GM10266 (cell line): ENCODE data around the gene GGA2.
"Not testable (repeated sequence)": the region's sequence is repeated elsewhere in the genome, so short reads cannot be mapped to it uniquely, and the experiment has no call there.

ENCODE experiments used
- DNase-seq: peaks from one replicate; pipeline ENCODE4 v3.0.0; 2012; ENCODE audit errors: extremely low spot score
- TF ChIP-seq, protein P1 (sequence below): IDR thresholded peaks from 2 replicates; pipeline ENCODE4 v1.5.1; 2012; ENCODE audit warnings: mild to moderate bottlenecking, low read depth; ENCODE audit not compliant: control insufficient read depth, insufficient read depth; ENCODE audit errors: missing control alignments

GGA2 gene

GRCh38 chr16:23544436-23544835 is 34.1 kb upstream of the GGA2 start:
- TF ChIP-seq, protein P1, sequence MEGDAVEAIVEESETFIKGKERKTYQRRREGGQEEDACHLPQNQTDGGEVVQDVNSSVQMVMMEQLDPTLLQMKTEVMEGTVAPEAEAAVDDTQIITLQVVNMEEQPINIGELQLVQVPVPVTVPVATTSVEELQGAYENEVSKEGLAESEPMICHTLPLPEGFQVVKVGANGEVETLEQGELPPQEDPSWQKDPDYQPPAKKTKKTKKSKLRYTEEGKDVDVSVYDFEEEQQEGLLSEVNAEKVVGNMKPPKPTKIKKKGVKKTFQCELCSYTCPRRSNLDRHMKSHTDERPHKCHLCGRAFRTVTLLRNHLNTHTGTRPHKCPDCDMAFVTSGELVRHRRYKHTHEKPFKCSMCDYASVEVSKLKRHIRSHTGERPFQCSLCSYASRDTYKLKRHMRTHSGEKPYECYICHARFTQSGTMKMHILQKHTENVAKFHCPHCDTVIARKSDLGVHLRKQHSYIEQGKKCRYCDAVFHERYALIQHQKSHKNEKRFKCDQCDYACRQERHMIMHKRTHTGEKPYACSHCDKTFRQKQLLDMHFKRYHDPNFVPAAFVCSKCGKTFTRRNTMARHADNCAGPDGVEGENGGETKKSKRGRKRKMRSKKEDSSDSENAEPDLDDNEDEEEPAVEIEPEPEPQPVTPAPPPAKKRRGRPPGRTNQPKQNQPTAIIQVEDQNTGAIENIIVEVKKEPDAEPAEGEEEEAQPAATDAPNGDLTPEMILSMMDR, result no peak
- DNase-seq, result no peak

- DNase-seq, result not testable (repeated sequence)
Observed at GRCh38 chr16:23540817-23541178, 30.5 kb upstream of the GGA2 start.

DNA sequence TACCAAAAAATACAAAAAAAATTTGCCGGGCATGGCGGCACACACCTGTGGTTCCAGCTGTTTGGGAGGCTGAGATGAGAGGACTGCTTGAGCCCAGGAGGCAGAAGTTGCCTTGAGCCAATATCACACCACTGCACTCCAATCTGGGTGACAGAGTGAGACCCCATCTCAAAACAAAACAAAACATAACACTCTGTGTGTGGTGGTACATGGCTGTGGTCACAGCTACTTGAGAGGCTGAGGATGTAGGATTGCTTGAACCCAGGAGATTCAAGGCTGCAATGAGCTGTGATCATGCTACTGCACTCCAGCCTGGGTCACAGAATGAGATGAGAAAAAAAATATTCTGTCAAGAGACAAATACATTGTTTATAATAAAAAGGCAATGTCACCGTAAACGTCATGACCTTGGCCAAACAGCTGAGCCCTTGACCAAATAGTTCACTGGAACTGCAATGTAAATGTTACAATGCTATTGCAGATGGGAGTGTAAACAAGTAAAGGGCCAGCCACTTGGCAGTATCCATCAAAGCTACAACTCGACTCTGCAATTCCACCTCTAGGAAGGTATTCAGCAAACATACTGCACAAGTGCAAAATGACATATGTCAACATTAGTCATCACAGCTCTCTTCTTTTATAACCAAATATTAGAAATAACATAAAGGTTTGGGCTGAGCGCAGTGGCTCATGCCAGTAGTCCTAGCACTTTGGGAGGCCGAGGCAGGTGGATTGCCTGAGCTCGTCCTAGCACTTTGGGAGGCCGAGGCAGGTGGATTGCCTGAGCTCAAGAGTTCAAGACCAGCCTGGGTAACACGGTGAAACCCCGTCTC is 29.9 kb upstream of the GGA2 start:
- no peak for DNase-seq
- TF ChIP-seq, protein P1, result no peak

DNA sequence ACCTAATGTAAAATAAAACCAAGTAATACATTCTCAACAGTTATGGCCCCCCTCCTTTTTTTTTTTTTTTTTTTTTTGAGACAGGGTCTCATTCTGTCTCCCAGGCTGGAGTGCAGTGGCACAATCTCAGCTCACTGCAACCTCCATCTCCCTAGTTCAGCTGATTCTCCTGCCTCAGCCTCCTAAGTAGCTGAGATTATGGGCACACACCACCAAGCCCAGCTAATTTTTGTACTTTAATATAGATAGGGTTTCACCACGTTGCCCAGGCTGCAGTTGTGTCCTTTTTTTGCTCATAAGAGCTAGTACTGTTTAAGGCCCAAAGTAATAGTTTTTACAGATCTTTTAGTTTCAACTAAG is 28.6 kb upstream of the GGA2 start:
- TF ChIP-seq, protein P1, result no peak
- DNase-seq, result no peak

- no peak for DNase-seq
- TF ChIP-seq, protein P1, result no peak
Observed at GRCh38 chr16:23537390-23537789, 27.1 kb upstream of the GGA2 start.

- no peak for DNase-seq
- TF ChIP-seq, protein P1, result no peak
Observed at GRCh38 chr16:23535901-23536300, 25.6 kb upstream of the GGA2 start.

DNA sequence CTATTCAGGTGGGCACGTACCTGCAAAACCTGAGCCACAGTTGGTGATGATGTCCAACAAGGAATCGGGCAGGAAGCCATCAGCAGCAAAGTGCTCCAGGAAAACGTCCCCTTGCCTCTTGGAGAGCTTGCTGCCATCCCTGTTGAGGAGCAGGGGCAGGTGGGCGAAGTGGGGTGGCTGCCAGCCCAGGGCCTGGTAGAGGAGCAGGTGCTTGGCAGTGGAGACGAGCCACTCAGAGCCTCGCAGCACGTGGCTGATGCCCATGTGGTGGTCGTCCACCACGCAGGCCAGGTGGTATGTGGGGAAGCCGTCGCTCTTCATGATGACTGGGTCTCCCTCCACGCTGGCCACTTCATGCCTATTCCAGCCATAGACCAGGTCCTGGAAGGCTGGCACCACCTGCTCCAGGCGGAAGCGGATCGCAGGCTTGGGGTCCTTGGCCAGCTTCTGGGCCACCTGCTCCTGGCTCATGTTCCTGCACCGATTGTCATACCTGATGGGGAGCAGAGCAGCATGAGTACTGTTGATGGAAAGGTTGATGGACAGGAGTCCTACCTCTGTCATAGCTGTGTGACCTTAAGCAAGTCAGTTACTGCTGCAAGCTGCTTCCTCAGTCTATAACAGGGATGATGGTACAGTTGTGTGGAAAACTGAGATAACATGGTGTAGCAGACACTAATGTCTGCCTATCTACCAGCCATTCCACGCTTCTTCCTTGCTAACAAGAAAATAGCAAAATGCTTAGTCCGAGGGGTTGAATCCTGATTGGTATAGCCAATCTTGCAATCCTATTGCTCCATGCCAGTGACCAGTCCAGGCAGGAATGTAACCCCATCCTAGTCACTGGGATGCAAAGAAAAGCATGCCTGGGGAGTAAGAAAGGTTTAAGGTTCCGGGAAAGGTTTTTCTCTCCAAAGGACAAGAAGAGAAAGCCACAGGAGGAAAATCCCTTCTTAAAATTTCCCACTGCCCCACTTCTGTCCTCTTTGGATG is 24.9 kb upstream of the GGA2 start:
- TF ChIP-seq, protein P1, result no peak
- no peak for DNase-seq
